SK-N-DZ (cell line): Measurements from ENCODE around the gene SCFD1.
"Not testable (repeated sequence)": the region's sequence is repeated elsewhere in the genome, so short reads cannot be mapped to it uniquely, and the experiment has no call there.

Experiments used
- DNase-seq: peaks from one replicate; pipeline ENCODE4 v3.0.0-alpha.2; 2015; ENCODE audit warnings: low spot score

The SCFD1 gene

DNA sequence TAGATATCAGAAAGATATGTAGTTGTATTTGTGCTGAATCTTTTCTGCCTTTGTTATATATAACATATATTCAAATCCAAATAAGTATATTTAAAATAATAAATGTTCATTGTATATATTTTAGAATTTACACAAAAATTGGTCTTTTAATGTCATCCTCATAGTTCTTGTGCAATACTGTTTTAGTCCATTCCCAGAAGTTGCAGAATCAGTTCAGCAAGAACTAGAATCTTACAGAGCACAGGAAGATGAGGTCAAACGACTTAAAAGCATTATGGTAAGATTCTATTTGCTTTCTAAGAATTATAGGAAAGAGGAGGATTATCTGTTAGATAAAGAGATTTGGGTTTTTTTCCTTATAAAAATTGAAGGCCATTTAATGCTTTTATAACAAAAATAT, 51.0 kb downstream of the SCFD1 start:
- no peak for DNase-seq

DNA sequence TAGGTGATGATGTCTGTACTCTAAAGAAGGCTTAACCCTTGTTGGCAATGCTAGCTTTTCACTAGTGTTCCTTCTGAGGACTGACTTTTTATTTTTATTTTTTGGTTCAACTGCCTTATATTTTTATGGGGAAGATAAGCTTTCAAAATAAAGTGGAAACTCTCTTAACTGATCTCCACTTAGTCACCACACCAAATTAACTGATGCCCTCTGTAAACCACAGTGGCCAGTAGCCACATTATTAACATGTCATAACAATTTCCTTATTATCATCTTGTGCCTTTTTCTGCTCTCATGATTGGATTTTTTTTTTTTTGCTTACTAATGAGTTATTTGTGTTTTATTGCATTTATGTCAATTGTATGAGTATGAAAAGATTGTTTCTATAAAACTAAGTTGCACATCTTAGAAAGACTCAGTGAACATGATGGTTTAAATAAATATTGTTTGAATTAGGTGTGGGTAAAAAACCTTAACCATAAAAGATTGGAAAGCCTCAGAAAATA, 56.9 kb downstream of the SCFD1 start:
- no peak for DNase-seq

DNA sequence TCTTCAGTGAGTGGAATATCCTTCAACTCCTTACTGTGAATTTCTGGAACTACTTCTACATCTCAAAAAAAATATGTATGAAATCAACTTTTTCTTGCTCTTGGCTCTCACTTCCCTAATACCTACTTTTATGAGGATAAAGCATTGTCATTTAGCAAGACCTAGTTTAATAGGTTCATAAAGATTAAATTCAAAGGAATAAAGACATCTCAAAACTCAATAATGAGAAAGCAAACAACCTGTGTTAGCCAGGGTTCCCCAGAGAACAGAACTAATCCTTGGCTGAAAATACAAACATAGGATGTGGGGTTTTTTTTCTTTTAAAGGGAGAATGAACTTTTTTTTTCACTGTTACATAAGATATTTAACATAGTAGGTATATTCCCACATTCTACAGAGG, 57.9 kb downstream of the SCFD1 start:
- DNase-seq = no peak

DNA sequence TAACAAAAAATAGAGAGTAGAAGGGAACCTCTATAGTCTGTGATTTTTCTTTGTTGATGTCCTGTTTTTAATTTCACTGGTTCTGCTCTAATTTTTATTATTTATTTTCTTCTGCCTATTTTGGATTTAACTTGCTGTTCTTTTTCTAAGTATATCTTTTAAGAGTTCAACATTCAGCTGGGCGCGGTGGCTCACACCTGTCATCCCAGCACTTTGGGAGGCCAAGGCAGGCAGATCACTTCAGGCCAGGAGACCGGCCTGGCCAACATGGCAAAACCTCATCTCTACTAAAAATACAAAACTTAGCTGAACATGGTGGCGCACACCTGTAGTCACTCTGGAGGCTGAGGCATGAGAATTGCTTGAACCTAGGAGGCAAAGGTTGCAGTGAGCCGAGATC, 58.7 kb downstream of the SCFD1 start:
- not testable (repeated sequence) for DNase-seq

DNA sequence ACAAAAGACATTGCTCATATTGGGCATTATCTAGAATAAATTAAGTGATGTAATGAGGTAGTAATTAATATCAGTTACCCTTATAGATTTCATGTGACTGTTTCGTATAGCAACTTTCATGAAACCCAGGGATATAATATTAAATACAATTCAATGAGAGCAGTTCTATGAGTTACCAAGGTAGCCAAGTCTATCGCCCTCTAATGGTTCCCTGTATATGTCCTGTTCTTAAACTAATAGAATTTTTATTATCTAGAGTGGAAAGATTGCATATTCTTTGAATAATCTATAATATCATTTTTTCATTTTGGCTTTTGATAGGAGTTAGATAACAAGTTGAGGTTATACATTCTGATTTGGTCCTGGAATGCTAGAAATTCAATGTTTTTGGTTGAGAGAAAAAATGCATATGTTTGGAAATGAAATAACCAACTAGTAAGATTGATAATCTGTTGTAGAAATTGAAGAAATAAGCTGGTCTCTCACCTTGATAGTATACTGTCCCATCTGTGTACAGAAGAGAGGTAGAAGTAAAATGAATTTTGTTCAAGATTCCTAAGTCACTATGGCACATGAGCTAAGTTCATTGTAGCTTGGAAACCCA, 59.7 kb downstream of the SCFD1 start:
- DNase-seq = no peak

DNA sequence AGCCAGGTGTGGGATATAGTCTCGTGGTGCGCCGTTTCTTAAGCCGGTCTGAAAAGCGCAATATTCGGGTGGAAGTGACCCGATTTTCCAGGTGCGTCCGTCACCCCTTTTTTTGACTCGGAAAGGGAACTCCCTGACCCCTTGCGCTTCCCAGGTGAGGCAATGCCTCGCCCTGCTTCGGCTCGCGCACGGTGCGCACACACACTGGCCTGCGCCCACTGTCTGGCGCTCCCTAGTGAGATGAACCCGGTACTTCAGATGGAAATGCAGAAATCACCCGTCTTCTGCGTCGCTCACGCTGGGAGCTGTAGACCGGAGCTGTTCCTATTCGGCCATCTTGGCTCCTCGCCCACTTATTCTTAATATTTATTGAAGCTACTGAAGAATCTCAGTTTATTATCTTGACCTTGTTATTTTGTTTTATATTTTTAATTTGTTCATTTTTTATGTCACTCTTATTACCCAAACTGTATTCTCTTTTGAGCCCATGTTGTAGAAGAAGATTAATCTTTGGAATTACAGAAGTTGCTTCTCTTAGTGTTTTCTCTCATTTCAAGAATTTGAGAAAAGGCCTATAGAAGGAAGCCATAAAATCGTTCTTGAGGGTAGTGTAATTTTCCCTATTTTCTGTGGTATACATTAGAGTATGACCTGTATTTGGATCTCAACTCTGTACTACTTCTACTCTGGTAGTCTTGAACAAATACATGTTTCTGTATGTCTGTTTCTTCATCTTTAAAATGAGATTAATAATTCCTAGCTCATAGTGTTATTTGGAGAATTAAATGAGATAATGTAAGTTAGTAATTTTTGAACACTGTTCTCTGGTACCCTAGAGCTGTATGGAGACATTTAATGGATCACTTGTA, 68.6 kb downstream of the SCFD1 start:
- not testable (repeated sequence) for DNase-seq

DNA sequence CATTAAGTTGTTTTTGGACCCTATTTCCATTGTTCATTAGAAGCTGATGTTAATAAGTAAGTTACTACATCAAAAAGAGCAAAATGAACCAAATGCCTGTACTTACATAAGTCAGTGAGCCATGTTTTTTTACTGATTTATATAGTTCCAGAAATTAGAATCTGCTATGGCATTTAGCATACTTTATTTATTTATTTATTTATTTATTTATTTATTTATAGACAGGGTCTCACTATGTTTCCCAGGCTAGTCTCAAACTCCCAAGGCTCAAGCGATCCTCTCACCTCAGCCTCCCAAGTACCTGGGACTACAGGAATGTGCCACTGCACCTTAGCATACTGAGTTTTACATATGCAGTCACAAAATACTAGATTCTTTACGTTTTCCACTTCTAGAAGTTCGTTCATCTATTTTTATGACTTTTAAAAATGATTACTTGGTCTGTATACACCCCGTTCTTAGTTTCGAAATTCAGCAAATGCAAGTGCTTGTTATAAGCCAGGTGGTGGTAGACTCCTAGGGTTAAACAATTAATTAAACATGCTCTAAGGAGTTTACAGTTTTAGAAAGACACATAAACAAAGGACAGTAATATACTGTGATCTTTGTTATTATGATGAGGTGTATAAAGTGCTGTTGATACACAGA, 69.8 kb downstream of the SCFD1 start:
- no peak for DNase-seq

DNA sequence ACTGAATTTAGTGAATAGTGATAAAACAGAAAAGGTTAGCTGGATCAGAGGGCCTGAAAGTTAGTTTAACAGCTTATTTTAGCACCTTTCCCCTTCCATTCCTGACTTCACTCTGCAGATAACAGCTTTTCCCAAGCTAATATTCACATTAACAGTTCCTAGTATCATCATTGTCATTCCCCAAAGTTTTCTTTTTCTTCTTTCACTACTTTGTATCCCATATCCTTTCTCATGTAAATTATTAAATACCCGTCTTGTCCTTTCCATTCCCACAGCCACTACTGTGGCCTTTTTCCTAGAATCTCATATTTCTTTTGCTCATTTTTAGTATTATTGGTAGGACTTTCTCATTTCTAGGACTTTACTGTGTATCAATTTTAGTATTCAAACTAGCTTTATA, 70.5 kb downstream of the SCFD1 start:
- DNase-seq = no peak

DNA sequence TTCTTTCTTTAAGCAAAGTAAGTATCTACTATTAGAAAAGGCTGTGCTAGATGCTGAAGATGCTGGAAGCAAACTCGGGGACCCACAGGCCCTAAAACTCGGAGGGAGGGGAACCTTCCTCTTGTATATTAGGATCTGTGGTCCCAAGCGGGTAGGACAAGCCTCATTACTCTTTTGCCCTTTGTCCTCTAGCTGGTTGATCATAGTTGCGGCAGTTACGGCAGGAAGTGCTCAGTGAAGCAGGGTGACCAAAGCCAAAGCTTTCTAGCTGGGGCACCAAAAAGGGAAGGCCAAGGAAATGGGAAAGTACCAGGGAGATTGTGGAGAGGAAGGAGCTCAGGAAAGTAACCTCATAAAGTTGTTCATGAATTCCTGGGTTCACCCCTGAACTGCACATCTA, 76.3 kb downstream of the SCFD1 start:
- no peak for DNase-seq

DNA sequence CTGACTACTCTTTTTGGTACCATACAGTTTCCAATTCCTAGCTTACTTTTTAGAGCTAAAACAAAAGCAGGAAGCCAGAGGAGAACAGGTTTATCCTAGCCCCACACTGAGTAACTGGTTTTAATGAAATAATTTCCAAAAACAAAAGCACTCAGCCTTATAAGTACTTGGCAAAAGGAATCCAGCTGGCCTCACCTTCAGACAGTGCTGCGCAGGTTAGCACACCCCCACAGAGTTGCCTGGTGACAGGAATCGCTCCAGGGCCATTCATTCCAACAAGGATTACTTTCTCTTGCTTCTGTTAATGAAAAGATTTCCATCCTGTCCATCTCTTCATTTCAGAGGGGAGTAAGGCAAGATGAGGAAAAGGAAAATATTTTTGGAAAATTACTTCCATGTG, 84.6 kb downstream of the SCFD1 start:
- no peak for DNase-seq

DNA sequence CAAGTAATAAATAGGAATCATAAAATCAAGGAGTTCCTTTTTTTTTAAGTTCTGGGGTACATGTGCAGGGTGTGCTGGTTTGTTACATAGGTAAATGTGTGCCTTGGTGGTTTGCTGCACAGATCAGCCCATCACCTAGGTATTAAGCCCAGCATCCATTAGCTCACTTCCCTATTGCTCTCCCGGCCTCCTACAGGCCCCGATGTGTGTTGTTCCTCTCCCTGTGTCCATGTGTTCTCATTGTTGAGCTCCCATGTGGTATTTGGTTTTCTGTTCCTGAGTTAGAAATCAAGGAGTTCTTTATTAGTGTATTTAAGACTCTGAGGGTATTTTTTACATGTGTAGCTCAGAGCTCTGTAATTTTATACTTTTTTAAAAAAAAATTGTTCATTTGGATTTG, 86.0 kb downstream of the SCFD1 start:
- no peak for DNase-seq

DNA sequence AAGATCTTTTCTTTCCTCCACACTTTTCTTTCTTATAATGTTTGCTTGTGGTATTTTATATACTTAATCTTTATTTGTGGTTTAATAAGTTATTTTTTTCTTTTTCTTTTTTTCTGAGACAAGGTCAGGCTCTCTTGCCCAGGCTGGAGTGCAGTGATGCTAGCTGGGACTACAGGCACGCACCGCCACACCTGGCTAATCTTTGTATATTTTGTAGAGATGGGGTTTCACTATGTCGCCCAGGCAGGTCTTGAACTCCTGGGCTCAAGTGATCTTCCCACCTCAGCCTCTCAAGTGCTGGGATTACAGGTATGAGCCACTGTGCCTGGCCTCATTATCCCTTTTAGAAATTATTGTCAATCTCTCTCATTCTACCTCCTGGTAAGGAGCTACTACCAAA, 87.1 kb downstream of the SCFD1 start:
- DNase-seq = no peak

DNA sequence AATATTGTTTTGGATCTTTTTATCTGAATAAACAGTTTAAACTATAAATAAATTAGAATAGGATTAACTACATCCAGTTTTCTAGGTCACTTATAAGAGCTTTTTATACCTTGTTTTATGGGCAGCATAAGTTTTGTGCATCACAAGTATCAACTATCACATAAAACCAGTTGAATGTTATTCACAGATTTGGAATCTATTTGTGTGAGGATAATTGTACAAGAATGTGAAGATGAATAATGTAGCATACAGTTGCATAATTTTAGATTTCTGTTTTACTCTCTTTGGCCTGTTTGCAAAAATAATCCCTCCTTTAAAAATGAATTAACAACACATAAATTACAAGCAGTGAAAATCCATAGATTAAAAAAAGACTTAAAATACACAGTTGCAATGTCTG, 88.8 kb downstream of the SCFD1 start:
- DNase-seq = no peak

DNA sequence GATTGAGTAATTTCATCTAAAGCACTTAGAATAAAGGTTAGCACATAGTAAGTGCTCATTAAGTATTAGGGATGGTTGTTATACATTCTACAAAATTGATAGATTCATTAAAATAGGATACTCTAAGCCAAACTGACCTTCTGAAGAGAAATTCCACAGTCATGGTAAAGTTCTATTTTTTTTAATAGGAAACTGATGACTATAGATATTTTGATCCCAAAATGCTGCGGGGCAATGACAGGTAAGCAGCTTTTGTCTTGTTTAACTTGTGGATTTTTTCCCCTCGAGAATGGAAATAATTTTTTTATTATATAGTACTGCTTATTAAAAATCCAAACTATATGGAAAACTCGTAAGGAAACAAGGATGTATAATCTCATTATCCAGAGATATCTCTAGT, 97.0 kb downstream of the SCFD1 start:
- DNase-seq = no peak

DNA sequence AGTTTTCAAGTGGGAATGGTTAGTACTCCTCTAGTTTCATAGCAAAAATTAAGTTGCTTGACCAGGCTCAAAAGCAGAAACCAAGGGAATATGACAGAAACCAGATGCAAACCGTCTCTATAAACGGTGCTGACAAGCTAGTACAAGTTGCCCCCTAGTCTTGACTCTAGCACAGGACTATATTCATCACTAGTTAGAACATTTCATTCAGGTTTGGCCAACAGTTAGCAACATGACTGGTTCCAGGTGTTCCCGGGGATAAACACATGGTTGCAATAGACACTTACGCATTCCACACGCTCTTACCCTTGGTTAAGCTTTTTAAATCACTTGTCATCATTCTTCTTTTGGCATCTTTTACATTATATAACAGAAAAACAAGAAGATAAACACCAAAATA, 103.6 kb downstream of the SCFD1 start:
- no peak for DNase-seq

DNA sequence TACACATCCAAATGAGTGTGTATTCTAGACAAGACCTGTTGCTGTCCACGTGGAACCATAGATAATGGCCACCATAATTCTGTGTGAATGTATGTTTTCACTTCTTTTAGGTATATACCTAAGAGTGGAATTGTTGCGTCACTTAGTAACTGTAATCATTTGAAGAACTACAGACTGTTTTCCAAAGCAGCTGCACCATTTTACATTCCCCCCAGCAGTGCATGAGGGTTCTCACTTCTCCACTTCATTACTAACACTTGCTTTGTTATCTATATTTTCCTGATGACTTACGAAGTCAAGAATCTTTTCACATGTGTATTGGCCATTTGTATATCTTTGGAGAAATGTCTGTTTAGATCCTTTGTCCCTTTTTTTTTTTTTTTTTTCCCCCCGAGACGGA, 106.4 kb downstream of the SCFD1 start:
- no peak for DNase-seq

DNA sequence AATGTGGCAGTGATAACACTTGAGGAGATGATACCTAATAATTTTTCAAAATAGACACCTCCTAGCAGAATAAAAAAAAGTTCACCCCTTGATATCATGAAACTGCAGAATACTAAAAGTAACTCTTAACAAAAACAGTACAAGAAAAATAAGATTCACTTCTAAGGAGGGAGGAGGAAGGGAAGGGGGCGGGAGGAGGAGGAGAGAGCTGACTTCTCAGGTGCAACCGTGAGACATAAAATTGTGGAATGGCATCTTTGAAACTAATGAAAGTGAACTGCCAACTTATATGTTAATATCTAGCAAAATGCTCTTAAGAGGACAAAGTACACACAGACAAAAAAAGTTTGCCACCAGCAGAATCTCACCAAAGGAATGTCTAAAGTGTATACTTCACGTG, 115.8 kb downstream of the SCFD1 start:
- no peak for DNase-seq

DNA sequence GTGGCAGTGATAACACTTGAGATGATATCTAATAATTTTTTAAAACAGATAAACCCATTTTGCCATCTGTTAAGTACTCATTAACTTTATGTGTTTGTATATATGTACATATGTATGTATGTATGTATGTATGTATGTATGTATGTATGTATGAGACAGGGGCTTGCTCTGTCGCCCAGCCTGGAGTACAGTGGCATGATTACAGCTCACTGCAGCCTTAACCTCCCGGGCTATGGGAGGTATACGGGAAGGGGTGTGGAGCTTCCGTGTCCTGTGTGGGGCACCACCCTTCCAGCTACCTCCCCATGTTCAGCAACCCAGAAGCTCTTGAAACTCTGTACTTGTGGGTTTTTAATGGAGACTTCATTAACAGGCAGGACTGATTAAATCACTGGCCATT, 116.9 kb downstream of the SCFD1 start:
- no peak for DNase-seq

DNA sequence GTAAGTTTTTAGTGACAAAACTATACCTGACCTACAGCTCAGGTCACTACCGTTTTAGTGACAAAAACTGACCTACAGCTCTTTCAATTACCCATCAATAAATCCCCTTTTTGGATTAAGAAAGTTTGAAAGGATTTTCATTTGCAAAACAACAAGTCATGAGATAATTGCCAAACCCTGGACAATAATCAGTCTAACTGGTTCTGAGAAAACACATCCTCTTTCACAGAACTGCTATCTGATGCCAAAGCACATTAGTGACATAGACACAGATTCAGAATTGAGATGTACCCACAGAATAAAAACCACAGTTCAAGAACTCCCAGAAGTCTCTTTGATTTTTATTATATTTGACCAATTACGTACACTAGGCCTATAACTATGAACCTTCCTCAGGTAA, 126.2 kb downstream of the SCFD1 start:
- DNase-seq = no peak

DNA sequence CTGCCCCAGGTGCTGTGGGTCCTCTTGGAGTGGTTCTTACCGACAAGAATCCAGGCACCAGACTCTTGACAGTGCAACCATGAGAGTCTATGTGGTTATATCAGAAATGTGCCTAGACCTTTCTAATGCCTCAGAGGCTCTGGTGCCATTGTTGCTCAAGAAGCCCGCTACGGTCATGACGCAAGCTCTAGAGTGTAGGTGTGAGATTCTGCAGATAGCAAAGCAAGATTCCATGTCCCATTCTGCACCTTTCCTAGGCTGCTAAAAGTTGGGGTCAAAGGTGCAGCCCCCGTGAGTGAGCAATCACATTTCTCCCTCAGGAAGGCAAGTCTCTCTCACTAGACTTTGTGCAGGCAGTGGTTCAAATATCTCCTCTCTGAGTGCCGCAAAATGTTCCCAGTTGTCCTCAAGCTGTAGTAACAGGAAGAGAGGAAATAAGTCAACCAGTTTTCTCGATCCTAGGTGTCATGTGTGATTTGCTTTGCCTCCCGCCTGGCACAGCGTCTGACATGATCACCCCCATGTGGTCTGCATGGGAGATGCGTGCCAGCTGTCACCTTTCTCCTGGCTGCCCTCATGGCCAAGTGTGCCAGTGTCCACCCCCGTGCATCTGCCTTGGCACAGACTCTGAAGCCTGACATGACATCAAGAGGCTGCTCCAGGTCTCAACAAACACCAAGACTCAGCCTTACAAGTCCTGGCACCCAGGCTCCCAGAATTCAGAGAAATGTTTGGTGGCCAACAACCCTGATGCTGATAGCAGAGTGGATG, 129.7 kb downstream of the SCFD1 start:
- no peak for DNase-seq

DNA sequence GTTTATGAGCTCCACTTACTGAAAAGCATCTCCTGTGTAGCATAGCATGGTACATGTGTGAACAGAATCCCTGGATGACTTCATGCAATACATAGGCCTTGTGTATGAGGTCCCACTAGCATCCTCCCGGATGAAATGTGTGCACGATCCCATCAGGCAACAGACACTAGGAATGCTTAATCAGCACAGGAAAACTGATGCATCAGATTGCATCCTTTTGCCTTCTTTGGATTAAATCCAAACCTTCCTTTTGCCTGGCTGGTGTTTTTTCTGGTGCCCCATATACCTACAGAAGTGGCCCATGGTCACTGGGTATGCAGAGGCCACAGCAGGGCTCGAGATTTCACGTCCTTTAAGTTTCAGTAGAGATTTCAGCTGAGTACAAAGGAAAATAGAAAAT, 131.3 kb downstream of the SCFD1 start:
- no peak for DNase-seq

DNA sequence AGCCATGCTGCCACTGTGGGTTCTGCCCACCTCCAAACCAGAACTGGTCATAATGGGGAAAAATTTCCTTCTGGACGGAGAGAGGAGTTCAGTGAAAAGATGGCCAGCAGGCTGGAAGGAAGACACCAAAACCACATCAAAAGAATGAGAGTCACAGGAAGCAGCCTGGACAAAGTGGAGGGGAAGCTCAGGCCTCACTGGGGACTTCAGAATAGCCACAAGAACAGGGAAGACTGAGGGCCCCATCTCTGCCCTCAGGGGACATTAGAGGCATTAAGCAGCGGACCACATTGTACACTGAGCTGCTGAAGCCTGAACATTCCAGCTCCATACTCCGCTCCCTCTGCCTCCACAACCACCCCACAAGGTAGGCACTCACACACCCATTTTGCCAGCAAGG, 132.7 kb downstream of the SCFD1 start:
- DNase-seq = no peak
